H9 (cell line): Measurements from ENCODE around the gene WNT7B. TPM values are rescaled to one million over a fixed set of nuclear protein-coding genes. Genes with fewer than 3 reads are reported as not detected.

Source experiments
- DNase-seq: peaks from one replicate; pipeline ENCODE4 v3.0.0-alpha.2; 2017
- H2AFZ ChIP-seq: one replicate; pipeline ENCODE4 v1.6.1; 2013; ENCODE audit warnings: mild to moderate bottlenecking, low read length, control low read depth, moderate library complexity
- H2AK5ac ChIP-seq: 2 replicates; pipeline ENCODE4 v1.6.1; 2013; ENCODE audit warnings: low read length, control low read depth, mixed read lengths; ENCODE audit not compliant: insufficient read length
- H2BK120ac ChIP-seq: one replicate; pipeline ENCODE4 v1.6.1; 2013; ENCODE audit warnings: low read depth, mild to moderate bottlenecking, low read length, control low read depth, inconsistent platforms; ENCODE audit not compliant: poor library complexity, severe bottlenecking
- H2BK12ac ChIP-seq: 2 replicates; pipeline ENCODE4 v1.6.1; 2013; ENCODE audit warnings: low read length, control low read depth, mixed read lengths, low read depth; ENCODE audit not compliant: insufficient read length
- H2BK15ac ChIP-seq: 2 replicates; pipeline ENCODE4 v1.6.1; 2013; ENCODE audit warnings: low read depth, low read length, control low read depth
- H2BK20ac ChIP-seq: one replicate; pipeline ENCODE4 v1.6.1; 2013; ENCODE audit warnings: low read depth, mild to moderate bottlenecking, low read length, control low read depth, inconsistent platforms; ENCODE audit not compliant: poor library complexity, severe bottlenecking
- H2BK5ac ChIP-seq: 2 replicates; pipeline ENCODE4 v1.6.1; 2013; ENCODE audit warnings: low read length, control low read depth, mixed read lengths; ENCODE audit not compliant: insufficient read length
- H3K14ac ChIP-seq: 2 replicates; pipeline ENCODE4 v1.6.1; 2013; ENCODE audit warnings: low read length, control low read depth; ENCODE audit not compliant: insufficient read depth
- H3K18ac ChIP-seq: 2 replicates; pipeline ENCODE4 v1.6.1; 2013; ENCODE audit warnings: low read depth, mild to moderate bottlenecking, mixed read lengths, low read length, control low read depth; ENCODE audit not compliant: insufficient read length
- H3K23ac ChIP-seq: 2 replicates; pipeline ENCODE4 v1.6.1; 2013; ENCODE audit warnings: low read length, control low read depth, mixed read lengths, low read depth; ENCODE audit not compliant: insufficient read length
- H3K23me2 ChIP-seq: 2 replicates; pipeline ENCODE4 v1.6.1; 2013; ENCODE audit warnings: low read depth, mild to moderate bottlenecking, mixed read lengths, low read length, control low read depth; ENCODE audit not compliant: insufficient read length, poor library complexity, severe bottlenecking
- H3K27ac ChIP-seq: 2 replicates; pipeline ENCODE4 v1.5.1; 2013; ENCODE audit warnings: low read length, control low read depth, mixed read lengths, low read depth; ENCODE audit not compliant: insufficient read length
- H3K27me3 ChIP-seq: 2 replicates; pipeline ENCODE4 v1.6.1; 2013; ENCODE audit warnings: low read length, control low read depth, inconsistent platforms; ENCODE audit not compliant: insufficient read depth
- H3K4ac ChIP-seq: 2 replicates; pipeline ENCODE4 v1.6.1; 2013; ENCODE audit warnings: low read depth, mild to moderate bottlenecking, control low read depth, inconsistent platforms, low read length, moderate library complexity
- H3K4me1 ChIP-seq: 2 replicates; pipeline ENCODE4 v1.6.1; 2013; ENCODE audit warnings: low read length, control low read depth, inconsistent platforms; ENCODE audit not compliant: insufficient read depth
- H3K4me2 ChIP-seq: 2 replicates; pipeline ENCODE4 v1.6.1; 2013; ENCODE audit warnings: low read length, control low read depth, mixed read lengths; ENCODE audit not compliant: insufficient read length, insufficient read depth
- H3K56ac ChIP-seq: 2 replicates; pipeline ENCODE4 v1.6.1; 2013; ENCODE audit warnings: low read depth, mild to moderate bottlenecking, mixed read lengths, low read length, control low read depth; ENCODE audit not compliant: insufficient read length
- H3K79me1 ChIP-seq: 2 replicates; pipeline ENCODE4 v1.6.1; 2013; ENCODE audit warnings: low read depth, mild to moderate bottlenecking, moderate library complexity, low read length, control low read depth, inconsistent platforms; ENCODE audit not compliant: insufficient read depth, poor library complexity, severe bottlenecking
- H3K79me2 ChIP-seq: 2 replicates; pipeline ENCODE4 v1.6.1; 2013; ENCODE audit warnings: low read length, control low read depth, inconsistent platforms; ENCODE audit not compliant: insufficient read depth
- H3K9ac ChIP-seq: 2 replicates; pipeline ENCODE4 v1.6.1; 2013; ENCODE audit warnings: low read length, control low read depth, mixed read lengths; ENCODE audit not compliant: insufficient read length; ENCODE audit errors: extremely low read depth
- H3K9me3 ChIP-seq: one replicate; pipeline ENCODE4 v1.6.1; 2013; ENCODE audit warnings: low read depth, low read length, inconsistent platforms; ENCODE audit not compliant: control insufficient read depth
- H3T11ph ChIP-seq: one replicate; pipeline ENCODE4 v1.6.1; 2013; ENCODE audit warnings: mild to moderate bottlenecking, low read length, control low read depth, inconsistent platforms
- H4K20me1 ChIP-seq: one replicate; pipeline ENCODE4 v1.6.1; 2013; ENCODE audit not compliant: control insufficient read depth, insufficient read length, insufficient read depth
- H4K5ac ChIP-seq: 2 replicates; pipeline ENCODE4 v1.6.1; 2013; ENCODE audit warnings: low read depth, mild to moderate bottlenecking, mixed read lengths, low read length, control low read depth; ENCODE audit not compliant: insufficient read length
- H4K8ac ChIP-seq: replicated peaks from 2 replicates; pipeline ENCODE4 v1.6.1; 2013; ENCODE audit warnings: low read length, control low read depth, mixed read lengths, low read depth; ENCODE audit not compliant: insufficient read length
- H4K91ac ChIP-seq: 2 replicates; pipeline ENCODE4 v1.6.1; 2013; ENCODE audit warnings: low read depth, mild to moderate bottlenecking, moderate library complexity, mixed read lengths, low read length, control low read depth; ENCODE audit not compliant: insufficient read length
- H3K27ac Mint-ChIP-seq, 3 experiments: 2 replicates in 2 of 3; 3 replicates in 1 of 3; pipeline ENCODE4 v1.8.0; 2020 to 2021; ENCODE audit warnings: mixed read lengths in 3 of 3, mild to moderate bottlenecking in 1 of 3, moderate library complexity in 1 of 3
- H3K27me3 Mint-ChIP-seq: 2 replicates; pipeline ENCODE4 v1.8.0; 2021; ENCODE audit warnings: low read depth, mild to moderate bottlenecking, moderate library complexity, mixed read lengths
- H3K36me3 Mint-ChIP-seq, 3 experiments: 2 replicates in 2 of 3; 3 replicates in 1 of 3; pipeline ENCODE4 v1.8.0; 2020 to 2021; ENCODE audit warnings: low read depth in 3 of 3, mixed read lengths in 3 of 3; ENCODE audit not compliant: insufficient read depth in 1 of 3
- H3K4me1 Mint-ChIP-seq, 2 experiments: 2 replicates each; pipeline ENCODE4 v1.8.0; 2020; ENCODE audit warnings: mixed read lengths in 2 of 2
- H3K4me3 Mint-ChIP-seq, 2 experiments: 2 replicates in 1 of 2; 3 replicates in 1 of 2; pipeline ENCODE4 v1.8.0; 2020 to 2021; ENCODE audit warnings: mild to moderate bottlenecking in 2 of 2, mixed read lengths in 2 of 2, moderate library complexity in 1 of 2
- H3K9me3 Mint-ChIP-seq, 2 experiments: 2 replicates in 1 of 2; 3 replicates in 1 of 2; pipeline ENCODE4 v1.8.0; 2020; ENCODE audit warnings: mild to moderate bottlenecking in 2 of 2, mixed read lengths in 2 of 2, moderate library complexity in 1 of 2
- CTCF ChIP-seq: fragments of 200-600 bp; sonication (generic); conservative IDR thresholded peaks from 3 replicates; pipeline ENCODE4 v1.8.0; 2021; ENCODE audit warnings: antibody characterized with exemption, mild to moderate bottlenecking
- whole genome bisulfite sequencing: extraction: QIAGEN DNeasy Blood & Tissue Kit; methylation state at CpG from one replicate; pipeline ENCODE4 v1.1.7; 2013; ENCODE audit warnings: missing lambda C conversion rate, low lambda C conversion rate, mixed read lengths; ENCODE audit not compliant: insufficient read length; ENCODE audit errors: extremely low coverage; 5-methylcytosine and 5-hydroxymethylcytosine counted together
- total RNA-seq: library from RNA; stranded (reverse); gene quantifications from 2 replicates; pipeline ENCODE4 v1.2.1, GENCODE V29; 2021

The WNT7B gene
- total RNA-seq, 1 experiment from 2014 or later, result 0.09 TPM

GRCh38 chr22:45914309-45914708 is 62.7 kb downstream of the WNT7B start:
- no peak overlapping the region for H3K18ac ChIP-seq
- H4K20me1 ChIP-seq, result no peaks in the 10 kb centered on the region
- no peaks in the 10 kb centered on the region; a peak in 1 of 7 replicates for H3K36me3 Mint-ChIP-seq
- H3K27ac ChIP-seq, result no peak overlapping the region
- H3K56ac ChIP-seq, result no peak overlapping the region
- WGBS, result no CpG with 5 or more reads among the region's 2 CpGs
- no peak overlapping the region for H2BK12ac ChIP-seq
- H2BK5ac ChIP-seq, result no peak overlapping the region
- H2BK15ac ChIP-seq, result no peak overlapping the region
- no peak overlapping the region for H4K91ac ChIP-seq
- H3K14ac ChIP-seq, result no peak overlapping the region
- H3K9me3 Mint-ChIP-seq, result peaks cover 0 to 7% of the 10 kb centered on the region in 2 experiments; a peak in 4 of 5 replicates
- H3K23me2 ChIP-seq, result no peaks in the 10 kb centered on the region
- no peak overlapping the region for H3K23ac ChIP-seq
- no peak overlapping the region for H2AFZ ChIP-seq
- no peaks in the 10 kb centered on the region for H3K79me1 ChIP-seq
- H3K9me3 ChIP-seq, result no peaks in the 10 kb centered on the region
- H3K27me3 Mint-ChIP-seq, result peaks cover 19% of the 10 kb centered on the region
- H3K27me3 ChIP-seq, result no peaks in the 10 kb centered on the region
- no peak overlapping the region for H2AK5ac ChIP-seq
- DNase-seq, result no peak
- no peak overlapping the region for H3K9ac ChIP-seq
- H4K5ac ChIP-seq, result no peak overlapping the region
- H2BK120ac ChIP-seq, result no peak overlapping the region
- no peak overlapping the region for H3K4me2 ChIP-seq
- H3T11ph ChIP-seq, result no peak overlapping the region
- H3K27ac Mint-ChIP-seq, result no peak overlapping the region
- no peaks in the 10 kb centered on the region for H3K4me1 ChIP-seq
- no peak overlapping the region for H4K8ac ChIP-seq
- peaks cover 3 to 7% of the 10 kb centered on the region in 2 experiments; a peak in 2 of 4 replicates for H3K4me1 Mint-ChIP-seq
- H3K79me2 ChIP-seq, result no peaks in the 10 kb centered on the region
- H3K4me3 Mint-ChIP-seq, result no peak overlapping the region
- no peak overlapping the region for H3K4ac ChIP-seq
- no peak overlapping the region for H2BK20ac ChIP-seq
- no peak for TF ChIP-seq CTCF
